SU-DHL-6 (cell line): ENCODE measurements around the gene STX10.

Experiments used
- H2AFZ ChIP-seq: fragments of 200-600 bp; sonication (generic); 2 replicates; pipeline ENCODE4 v1.6.1; 2014; ENCODE audit warnings: low read depth, mild to moderate bottlenecking, moderate library complexity, mixed read lengths, antibody characterized with exemption, low read length; ENCODE audit not compliant: severe bottlenecking
- H3F3A ChIP-seq: fragments of 200-600 bp; shearing (Covaris generic); 2 replicates; pipeline ENCODE4 v1.6.0; 2016; ENCODE audit warnings: antibody characterized with exemption, mild to moderate bottlenecking; ENCODE audit not compliant: insufficient read depth
- H3K27ac ChIP-seq: fragments of 200-600 bp; sonication (generic); 2 replicates; pipeline ENCODE4 v1.5.1; 2016; ENCODE audit warnings: low read depth, mild to moderate bottlenecking, low read length, moderate library complexity, mixed read lengths
- H3K27me3 ChIP-seq: fragments of 200-600 bp; sonication (generic), shearing (Covaris generic); 2 replicates; pipeline ENCODE4 v1.6.0; 2014; ENCODE audit warnings: mild to moderate bottlenecking, low read length
- H3K36me3 ChIP-seq: fragments of 200-600 bp; sonication (generic); 2 replicates; pipeline ENCODE4 v1.6.1; 2014; ENCODE audit warnings: mild to moderate bottlenecking, low read length, mixed read lengths
- H3K4me2 ChIP-seq: fragments of 300-600, 200-600 bp; shearing (Covaris generic), sonication (generic); 2 replicates; pipeline ENCODE4 v1.6.0; 2014; ENCODE audit warnings: low read length, low read depth, mild to moderate bottlenecking; ENCODE audit not compliant: poor library complexity, severe bottlenecking
- H3K4me3 ChIP-seq: fragments of 200-600 bp; sonication (generic); 2 replicates; pipeline ENCODE4 v1.5.1; 2014; ENCODE audit warnings: antibody characterized with exemption, low read length, mild to moderate bottlenecking, mixed read lengths; ENCODE audit not compliant: insufficient read depth, poor library complexity, severe bottlenecking
- H3K79me2 ChIP-seq: fragments of 200-600 bp; sonication (generic); 2 replicates; pipeline ENCODE4 v1.6.1; 2014; ENCODE audit warnings: mild to moderate bottlenecking, low read length, moderate library complexity; ENCODE audit not compliant: insufficient read depth
- H3K9ac ChIP-seq: fragments of 200-600 bp; sonication (generic); 2 replicates; pipeline ENCODE4 v1.7.0; 2014; ENCODE audit warnings: mild to moderate bottlenecking, low read length
- H3K9me2 ChIP-seq: fragments of 200-600 bp; sonication (generic); replicated peaks from 2 replicates; pipeline ENCODE4 v1.6.1; 2014; ENCODE audit warnings: low read length; ENCODE audit not compliant: insufficient read depth
- H3K9me3 ChIP-seq: fragments of 200-600 bp; sonication (generic); 2 replicates; pipeline ENCODE4 v1.6.1; 2014; ENCODE audit warnings: low read length, mixed read lengths; ENCODE audit not compliant: insufficient read depth
- H4K20me1 ChIP-seq: fragments of 200-600 bp; sonication (generic); 2 replicates; pipeline ENCODE4 v1.6.1; 2014; ENCODE audit warnings: low read depth, mild to moderate bottlenecking, antibody characterized with exemption, low read length, moderate library complexity, mixed read lengths
- CTCF ChIP-seq: fragments of 200-600 bp; sonication (generic); IDR thresholded peaks from one replicate; pipeline ENCODE4 v1.5.1; 2017; ENCODE audit warnings: antibody characterized with exemption, mild to moderate bottlenecking, low read length, moderate library complexity; ENCODE audit not compliant: insufficient read depth, poor library complexity, severe bottlenecking
- EZH2phosphoT487 ChIP-seq: fragments of 200-600 bp; sonication (generic), shearing (Covaris generic); conservative IDR thresholded peaks from 2 replicates; pipeline ENCODE4 v1.6.1; 2018; ENCODE audit warnings: mild to moderate bottlenecking, antibody characterized with exemption, low read length, moderate library complexity, mixed read lengths

Gene STX10

DNA sequence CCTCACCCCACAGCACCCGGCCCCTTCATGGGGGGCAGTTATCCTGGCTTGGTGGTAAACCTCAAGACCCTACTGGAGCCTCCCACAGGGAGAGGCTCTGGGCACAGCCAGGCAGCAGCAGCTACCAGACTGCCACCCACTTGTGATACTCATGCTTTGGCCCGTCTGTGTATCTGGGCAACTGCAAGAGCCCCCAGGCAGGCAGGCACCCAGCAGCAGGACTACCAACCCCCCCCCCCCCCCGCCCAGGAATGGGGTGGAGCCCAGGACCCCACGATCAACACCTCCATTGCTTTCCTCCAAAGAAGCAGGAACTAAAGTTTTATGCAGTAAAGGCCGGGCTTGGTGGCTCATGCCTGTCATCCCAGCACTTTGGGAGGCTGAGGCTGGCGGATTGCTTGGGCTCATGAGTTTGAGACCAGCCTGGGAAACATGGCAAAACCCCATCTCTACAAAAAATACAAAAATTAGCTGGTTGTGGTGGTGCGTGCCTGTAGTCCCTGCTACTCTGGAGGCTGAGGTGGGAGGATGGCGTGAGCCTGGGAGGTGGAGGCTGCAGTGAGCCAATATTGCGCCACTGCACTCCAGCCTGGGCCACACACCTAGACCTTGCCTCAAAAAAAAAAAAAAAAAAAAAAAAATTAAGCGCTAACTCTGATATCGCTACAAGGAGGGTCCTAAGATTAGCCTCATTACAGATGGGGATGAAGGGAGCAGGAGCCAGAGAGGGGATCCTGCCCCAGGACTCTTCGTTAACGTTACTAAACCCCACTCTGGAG is 46.4 kb downstream of the STX10 start:
- H3K4me3 ChIP-seq = peak overlapping the region; percentile 77
- peak overlapping the region; percentile 96 for H3K9ac ChIP-seq
- peaks cover 14% of the 10 kb centered on the region for H3K79me2 ChIP-seq
- no peak overlapping the region for H2AFZ ChIP-seq
- H3K27ac ChIP-seq = peak overlapping the region; percentile 92
- H3F3A ChIP-seq = peaks cover 39% of the 10 kb centered on the region
- no peaks in the 10 kb centered on the region for H3K9me3 ChIP-seq
- H3K4me2 ChIP-seq = peak overlapping the region; percentile 65
- peaks cover 13% of the 10 kb centered on the region for H3K36me3 ChIP-seq
- TF ChIP-seq EZH2phosphoT487 = no peak
- no peak for TF ChIP-seq CTCF
- no peaks in the 10 kb centered on the region for H3K9me2 ChIP-seq
- no peaks in the 10 kb centered on the region for H4K20me1 ChIP-seq
- H3K27me3 ChIP-seq = no peaks in the 10 kb centered on the region

- peaks cover 39% of the 10 kb centered on the region for H3F3A ChIP-seq
- TF ChIP-seq EZH2phosphoT487 (no peak), CTCF (no peak)
- peaks cover 13% of the 10 kb centered on the region for H3K36me3 ChIP-seq
- no peaks in the 10 kb centered on the region for H3K9me2 ChIP-seq
- H3K9ac ChIP-seq = peak within 1 kb of the TSS; percentile 96
- peaks cover 14% of the 10 kb centered on the region for H3K79me2 ChIP-seq
- H3K27ac ChIP-seq = peak within 1 kb of the TSS; percentile 92
- H4K20me1 ChIP-seq = no peaks in the 10 kb centered on the region
- H2AFZ ChIP-seq = peak within 1 kb of the TSS; percentile 60
- H3K27me3 ChIP-seq = no peaks in the 10 kb centered on the region
- H3K4me3 ChIP-seq = peak within 1 kb of the TSS; percentile 77
- H3K4me2 ChIP-seq = peak within 1 kb of the TSS; percentile 65
- no peaks in the 10 kb centered on the region for H3K9me3 ChIP-seq
Measured at GRCh38 chr19:13102666-13103580, 47.3 kb downstream of the STX10 start, which contains the start of gene LYL1. LYL1 (minus strand) TSS chr19:13102858; CDS start chr19:13101171, 1,687 bp downstream.

GRCh38 chr19:13102416-13102665 is 47.8 kb downstream of the STX10 start:
- Histone ChIP-seq H4K20me1 (no peaks in the 10 kb centered on the region), H3K4me2 (peak overlapping the region; percentile 65), H3F3A (peaks cover 40% of the 10 kb centered on the region), H3K4me3 (peak overlapping the region; percentile 77), H3K79me2 (peaks cover 14% of the 10 kb centered on the region), H3K9ac (peak overlapping the region; percentile 96), H3K27me3 (no peaks in the 10 kb centered on the region), H3K27ac (peak overlapping the region; percentile 92), H3K9me2 (no peaks in the 10 kb centered on the region), H3K9me3 (no peaks in the 10 kb centered on the region), H2AFZ (peak overlapping the region; percentile 60), H3K36me3 (peaks cover 13% of the 10 kb centered on the region)
- no peak for TF ChIP-seq EZH2phosphoT487
- TF ChIP-seq CTCF = no peak
